DMS 273 treated with DMSO at 0.1 percent for 48 hours (cell line): ENCODE results near the gene SEPHS1.
A peak's percentile ranks its signal among the peaks of the same experiment; 100 is the strongest.
"Not testable (repeated sequence)": the region's sequence is repeated elsewhere in the genome, so short reads cannot be mapped to it uniquely, and the experiment has no call there.

ENCODE experiments used
- DNase-seq: peaks from one replicate; lab custom pipeline; 2025; lab: John Stamatoyannopoulos, UW

The SEPHS1 gene

GRCh38 chr10:13348216-13349017, at the start of gene SEPHS1:
SEPHS1 (minus strand) TSS chr10:13348293; CDS start chr10:13344950, 3,343 bp downstream.
- peak; percentile 24 for DNase-seq

- no peak for DNase-seq
Measured at GRCh38 chr10:13397052-13397451, 49.0 kb upstream of the SEPHS1 start.

- DNase-seq: no peak
Measured at GRCh38 chr10:13396369-13396768, 48.3 kb upstream of the SEPHS1 start.

GRCh38 chr10:13395540-13395939, 47.4 kb upstream of the SEPHS1 start:
- DNase-seq: no peak

GRCh38 chr10:13393640-13394039, 45.5 kb upstream of the SEPHS1 start:
- DNase-seq: no peak

DNA sequence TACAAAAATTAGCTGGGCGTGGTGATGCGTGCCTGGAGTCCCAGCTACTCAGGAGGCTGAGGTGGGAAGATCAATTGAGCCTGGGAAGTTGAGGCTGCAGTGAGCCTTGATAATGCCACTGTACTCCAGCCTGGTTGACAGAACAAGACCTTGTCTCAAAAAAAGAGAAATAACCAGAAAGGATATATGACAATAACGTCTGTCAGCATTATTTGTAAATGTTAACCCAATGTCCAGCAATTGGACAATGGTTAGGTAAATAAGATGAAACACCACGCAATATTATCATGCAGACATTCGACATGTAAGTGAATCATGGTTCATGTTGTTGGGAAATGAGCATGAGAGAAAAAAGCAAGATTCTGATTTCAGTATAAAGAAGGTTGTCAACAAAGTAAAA, 44.6 kb upstream of the SEPHS1 start:
- DNase-seq: no peak

DNA sequence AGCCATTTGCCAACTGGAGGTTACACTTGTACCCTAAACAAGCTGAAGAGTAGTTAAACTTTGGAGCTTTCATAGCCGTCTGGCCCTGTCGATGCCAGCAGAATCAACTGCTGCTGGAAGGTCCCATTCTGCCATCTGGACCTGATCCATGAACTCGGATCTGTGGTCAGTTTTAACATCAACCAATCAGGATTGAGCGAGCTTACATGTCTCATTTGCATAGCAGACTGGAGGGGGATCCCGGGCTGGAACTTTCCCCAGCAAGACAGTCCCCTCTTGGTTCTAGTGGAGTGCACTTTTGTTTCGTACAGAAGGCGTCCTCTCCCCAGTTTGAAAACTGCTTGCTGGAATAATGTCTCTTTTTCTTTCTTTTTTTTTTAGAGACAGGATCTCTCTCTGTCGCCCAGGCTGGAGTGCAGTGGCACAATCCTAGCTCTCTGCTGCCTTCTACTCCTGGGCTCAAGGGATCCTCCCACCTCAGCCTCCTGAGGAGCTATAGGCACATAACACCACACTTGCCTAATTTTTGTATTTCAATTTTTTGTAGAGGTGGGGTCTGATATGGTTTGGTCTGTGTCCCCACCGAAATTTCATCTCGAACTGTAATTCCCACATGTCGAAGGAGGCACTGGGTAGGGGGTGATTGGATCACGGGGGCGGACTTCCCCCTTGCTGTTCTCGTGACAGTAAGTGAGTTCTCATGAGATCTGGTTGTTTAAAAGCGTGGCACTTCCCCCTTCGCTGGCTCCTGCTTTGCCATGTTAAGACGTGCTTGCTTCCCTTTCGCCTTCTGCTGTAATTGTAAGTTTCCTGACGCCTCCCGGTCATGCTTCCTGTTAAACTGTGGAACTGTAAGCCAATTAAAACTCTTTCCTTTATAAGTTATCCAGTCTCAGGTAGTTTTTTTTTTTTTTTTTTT, 42.8 kb upstream of the SEPHS1 start:
- no peak for DNase-seq

- no peak for DNase-seq
Measured at GRCh38 chr10:13388478-13389230, 40.6 kb upstream of the SEPHS1 start.

DNA sequence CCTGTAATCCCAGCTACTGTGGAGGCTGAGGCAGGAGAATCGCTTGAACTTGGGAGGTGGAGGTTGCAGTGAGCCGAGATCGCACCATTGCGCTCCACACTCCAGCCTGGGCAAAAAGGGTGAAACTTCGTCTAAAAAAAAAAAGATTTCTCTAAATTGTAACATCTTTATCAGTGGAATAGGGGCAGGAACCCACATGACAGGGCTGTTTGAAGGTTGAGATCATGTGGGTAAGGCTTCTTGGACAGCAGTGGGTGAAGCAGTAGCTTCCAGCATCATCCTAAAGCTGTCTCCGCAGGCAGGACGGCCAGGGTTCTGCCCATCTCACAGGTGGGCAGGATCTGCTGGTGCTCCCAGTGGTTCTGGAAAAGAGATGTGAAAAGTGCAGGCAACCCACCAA, 37.9 kb upstream of the SEPHS1 start:
- no peak for DNase-seq

DNA sequence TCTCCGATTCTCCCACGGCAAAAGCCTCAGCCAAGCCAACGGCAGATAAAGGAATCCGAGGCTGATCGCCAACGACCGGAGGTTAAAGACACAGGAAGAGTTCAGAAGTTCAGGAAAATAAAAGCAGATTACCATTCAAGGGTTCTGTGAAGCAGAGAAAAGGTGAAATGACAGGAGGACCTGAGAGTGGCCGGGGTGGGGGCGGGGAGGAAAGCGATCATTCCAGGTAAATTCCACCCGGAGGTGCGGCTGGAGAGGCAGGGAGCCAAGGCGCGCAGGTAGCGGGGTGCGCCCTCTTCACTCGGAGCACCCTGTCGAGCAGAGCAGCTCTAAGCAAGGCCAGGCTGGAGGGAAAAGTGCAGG, 35.3 kb upstream of the SEPHS1 start:
- DNase-seq: no peak

DNA sequence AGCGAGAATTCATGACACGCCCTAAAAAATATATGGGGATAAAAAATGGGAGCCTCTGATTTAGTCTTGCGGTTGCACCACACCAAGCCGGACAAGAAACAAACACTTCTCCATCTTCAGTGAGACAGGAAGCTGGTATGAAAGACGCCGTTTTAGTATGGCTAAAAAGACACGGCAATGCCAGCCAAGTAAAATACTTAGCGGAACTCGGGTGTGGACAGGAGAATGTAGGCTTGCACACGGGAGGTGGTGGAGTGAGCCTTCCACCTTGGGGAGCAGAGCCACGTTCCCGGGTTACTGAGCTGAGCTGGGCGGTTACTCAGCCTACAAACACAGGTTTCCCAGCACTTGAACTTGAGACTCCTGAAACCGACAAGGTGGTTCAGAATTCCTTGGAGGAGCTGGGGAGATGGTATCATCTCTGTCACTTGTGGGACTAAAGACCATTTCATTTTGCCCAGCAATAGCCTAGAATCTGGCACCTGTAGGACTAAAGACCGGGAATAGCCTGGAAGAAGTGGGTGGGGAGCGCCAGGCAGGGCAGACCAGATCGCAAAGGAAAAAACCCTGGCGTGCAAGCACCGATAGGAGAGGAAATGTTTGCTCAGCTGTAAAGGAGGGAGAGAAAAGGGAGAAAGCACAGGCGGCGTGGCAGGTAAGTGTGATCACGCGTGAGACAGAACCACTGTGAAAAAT, 34.8 kb upstream of the SEPHS1 start:
- DNase-seq: no peak

DNA sequence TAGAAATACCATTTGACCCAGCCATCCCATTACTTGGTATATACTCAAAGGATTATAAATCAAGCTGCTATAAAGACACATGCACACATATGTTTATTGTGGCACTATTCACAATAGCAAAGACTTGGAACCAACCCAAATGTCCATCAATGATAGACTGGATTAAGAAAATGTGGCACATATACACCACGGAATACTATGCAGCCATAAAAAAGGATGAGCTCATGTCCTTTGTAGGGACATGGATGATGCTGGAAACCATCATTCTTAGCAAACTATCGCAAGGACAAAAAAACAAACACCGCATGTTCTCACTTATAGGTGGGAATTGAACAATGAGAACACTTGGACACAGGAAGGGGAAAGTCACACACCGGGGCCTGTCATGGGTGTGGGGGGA, 31.0 kb upstream of the SEPHS1 start:
- not testable (repeated sequence) for DNase-seq

DNA sequence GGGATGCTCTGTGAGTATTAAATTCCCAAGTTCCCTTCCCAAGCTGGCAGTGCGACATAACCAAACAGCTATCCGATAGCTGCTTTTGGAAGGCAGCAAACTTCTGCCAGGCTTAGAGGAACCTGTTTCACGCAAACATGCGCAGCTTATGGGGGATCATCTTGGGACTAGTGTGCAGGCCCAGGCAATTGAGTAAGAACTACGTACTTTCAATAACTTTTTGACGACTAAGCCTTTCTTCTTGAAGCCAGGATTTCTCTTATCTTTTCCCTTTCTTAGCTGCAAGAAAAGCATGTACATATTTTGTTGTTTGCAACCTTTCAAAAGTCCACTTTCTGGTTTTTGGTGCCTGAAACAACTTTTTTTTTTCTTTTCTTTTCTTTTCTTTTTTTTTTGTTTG, 28.7 kb upstream of the SEPHS1 start:
- DNase-seq: no peak

DNA sequence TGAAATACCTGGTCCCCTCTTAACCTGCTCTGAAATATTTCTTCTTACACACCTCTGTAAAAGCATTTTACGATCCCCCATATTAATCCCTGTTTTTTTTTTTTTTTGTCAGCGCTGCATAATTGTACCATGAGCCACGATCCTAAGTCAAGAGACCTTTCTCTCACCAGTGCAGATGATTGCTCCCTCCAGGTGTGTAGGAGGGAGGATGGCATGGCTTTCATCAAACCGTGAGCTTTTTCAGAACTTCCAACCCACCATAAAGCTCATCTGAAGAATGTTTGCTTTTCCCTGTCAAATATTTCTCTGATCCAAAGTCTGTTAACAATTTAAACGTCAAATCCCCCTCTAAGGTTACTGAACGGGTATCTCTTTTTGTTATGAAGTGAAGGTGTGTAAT, 28.2 kb upstream of the SEPHS1 start:
- DNase-seq: no peak

- DNase-seq: no peak
Measured at GRCh38 chr10:13375791-13376190, 27.7 kb upstream of the SEPHS1 start.

DNA sequence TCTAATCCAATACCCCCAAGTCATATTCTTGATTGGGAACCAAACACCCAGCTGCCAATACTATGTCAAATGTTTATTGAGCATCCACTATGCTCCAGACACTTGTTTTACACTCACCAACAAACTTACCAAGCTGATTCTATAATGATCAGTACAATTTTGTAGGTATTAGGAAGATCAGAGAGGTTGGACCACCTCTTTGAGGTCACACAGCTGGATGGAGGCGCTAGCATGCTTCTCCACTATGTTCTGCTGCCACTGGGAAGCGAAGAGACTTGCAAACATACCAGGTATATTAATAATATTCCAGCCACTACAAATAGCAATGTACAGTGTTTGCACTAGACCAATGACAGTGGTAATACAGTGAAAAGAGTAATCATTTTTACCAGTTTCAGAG, 25.6 kb upstream of the SEPHS1 start:
- no peak for DNase-seq

GRCh38 chr10:13372524-13372923, 24.4 kb upstream of the SEPHS1 start:
- DNase-seq: no peak

- DNase-seq: peak; percentile 25
Measured at GRCh38 chr10:13371897-13372470, 23.9 kb upstream of the SEPHS1 start.

DNA sequence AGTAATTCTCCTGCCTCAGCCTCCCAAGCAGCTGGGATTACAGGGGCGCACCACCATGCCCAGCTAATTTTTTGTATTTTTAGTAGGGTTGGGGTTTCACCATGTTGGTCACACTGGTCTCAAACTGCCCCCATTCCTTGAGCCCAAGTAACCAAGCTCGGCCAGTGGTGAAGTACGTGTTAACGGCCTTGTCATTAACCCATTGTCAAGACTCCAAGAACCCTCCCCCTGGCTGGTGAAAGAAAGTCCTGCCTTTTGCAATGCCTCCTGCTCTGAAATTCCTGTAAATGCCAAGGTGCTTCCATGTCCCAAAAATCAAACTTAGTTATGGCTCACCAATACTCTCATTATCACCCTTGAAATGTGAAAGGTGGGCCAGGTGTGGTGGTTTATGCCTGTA, 18.8 kb upstream of the SEPHS1 start:
- no peak for DNase-seq

- DNase-seq: no peak
Measured at GRCh38 chr10:13365831-13366230, 17.7 kb upstream of the SEPHS1 start.

- DNase-seq: no peak
Measured at GRCh38 chr10:13365243-13365642, 17.1 kb upstream of the SEPHS1 start.
